A549 (cell line): ENCODE results near the gene CENPX.

Experiments used
- BHLHE40 ChIP-seq: IDR thresholded peaks from 2 replicates; pipeline ENCODE4 v1.6.1; 2012; ENCODE audit warnings: low read depth, low read length, inconsistent platforms
- EP300 ChIP-seq, 2 experiments: fragments of >200 bp; sonication (Bioruptor Twin); formaldehyde crosslinking; IDR thresholded peaks; 2 replicates in 1 of 2; 3 replicates in 1 of 2; pipeline ENCODE4 v1.6.1; 2016 to 2017

DNA sequence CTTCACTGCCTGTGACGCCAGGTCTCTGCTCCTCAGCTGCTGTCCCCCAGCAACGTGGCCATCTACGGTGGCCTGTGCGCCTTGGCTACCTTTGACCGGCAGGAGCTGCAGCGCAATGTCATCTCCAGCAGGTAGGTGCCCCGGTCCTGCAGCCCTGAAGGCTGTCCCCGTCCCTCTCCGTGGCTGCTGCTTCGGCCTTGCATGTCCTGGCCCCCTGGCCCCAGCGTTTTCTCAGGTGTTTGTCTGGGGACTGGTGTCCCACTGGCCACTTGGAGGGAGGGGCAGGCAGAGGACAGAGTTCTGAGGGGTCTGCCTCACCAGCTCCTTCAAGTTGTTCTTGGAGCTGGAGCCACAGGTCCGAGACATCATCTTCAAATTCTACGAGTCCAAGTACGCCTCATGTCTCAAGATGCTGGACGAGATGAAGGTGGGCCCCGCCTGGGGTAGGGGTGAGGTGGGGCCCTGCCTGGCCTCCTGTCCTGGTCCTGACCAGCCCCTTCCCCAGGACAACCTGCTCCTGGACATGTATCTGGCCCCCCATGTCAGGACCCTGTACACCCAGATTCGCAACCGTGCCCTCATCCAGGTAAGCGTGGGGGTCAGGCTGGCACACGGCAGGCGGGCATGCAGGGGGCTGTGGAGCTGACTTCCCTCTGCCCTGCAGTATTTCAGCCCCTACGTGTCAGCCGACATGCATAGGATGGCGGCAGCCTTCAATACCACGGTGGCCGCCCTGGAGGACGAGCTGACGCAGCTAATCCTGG is 33.5 kb upstream of the CENPX start:
- TF ChIP-seq BHLHE40, result no peak
- TF ChIP-seq EP300 (IDR thresholded peaks at IDR 0.05), result no peak
